ENCODE measurements around the gene GNPTAB.

GRCh38 chr12:101697930-101698799 lies 132.6 kb downstream of the GNPTAB start:
- TF ChIP-seq, protein P1, sequence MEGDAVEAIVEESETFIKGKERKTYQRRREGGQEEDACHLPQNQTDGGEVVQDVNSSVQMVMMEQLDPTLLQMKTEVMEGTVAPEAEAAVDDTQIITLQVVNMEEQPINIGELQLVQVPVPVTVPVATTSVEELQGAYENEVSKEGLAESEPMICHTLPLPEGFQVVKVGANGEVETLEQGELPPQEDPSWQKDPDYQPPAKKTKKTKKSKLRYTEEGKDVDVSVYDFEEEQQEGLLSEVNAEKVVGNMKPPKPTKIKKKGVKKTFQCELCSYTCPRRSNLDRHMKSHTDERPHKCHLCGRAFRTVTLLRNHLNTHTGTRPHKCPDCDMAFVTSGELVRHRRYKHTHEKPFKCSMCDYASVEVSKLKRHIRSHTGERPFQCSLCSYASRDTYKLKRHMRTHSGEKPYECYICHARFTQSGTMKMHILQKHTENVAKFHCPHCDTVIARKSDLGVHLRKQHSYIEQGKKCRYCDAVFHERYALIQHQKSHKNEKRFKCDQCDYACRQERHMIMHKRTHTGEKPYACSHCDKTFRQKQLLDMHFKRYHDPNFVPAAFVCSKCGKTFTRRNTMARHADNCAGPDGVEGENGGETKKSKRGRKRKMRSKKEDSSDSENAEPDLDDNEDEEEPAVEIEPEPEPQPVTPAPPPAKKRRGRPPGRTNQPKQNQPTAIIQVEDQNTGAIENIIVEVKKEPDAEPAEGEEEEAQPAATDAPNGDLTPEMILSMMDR (IDR thresholded peaks at IDR 0.05; ENCODE audit: low read depth, low read length) = no peak
- no peak for TF ChIP-seq EZH2phosphoT487 (IDR thresholded peaks at IDR 0.05; ENCODE audit: low read depth)
